ENCODE data around the gene NOTCH4.
"Not testable (repeated sequence)": the region's sequence is repeated elsewhere in the genome, so short reads cannot be mapped to it uniquely, and the experiment has no call there.

NOTCH4 gene

GRCh38 chr6:32196682-32197616 lies 26.9 kb downstream of the NOTCH4 start:
- DNase-seq (ENCODE audit: low read depth, low spot score): no peak
- H3K4me3 ChIP-seq (ENCODE audit: low read length): peak overlapping the region; percentile 98

GRCh38 chr6:32195902-32196681 lies 27.8 kb downstream of the NOTCH4 start:
- peak overlapping the region; percentile 98 for H3K4me3 ChIP-seq (ENCODE audit: low read length)
- DNase-seq (ENCODE audit: low read depth, low spot score): no peak

- DNase-seq (ENCODE audit: low read depth, low spot score): peak; percentile 98
- peak overlapping the region; percentile 98 for H3K4me3 ChIP-seq (ENCODE audit: low read length)
Observed at GRCh38 chr6:32195652-32195901, 28.3 kb downstream of the NOTCH4 start.

- peak overlapping the region; percentile 98 for H3K4me3 ChIP-seq (ENCODE audit: low read length)
- peak; percentile 68 for DNase-seq (ENCODE audit: low read depth, low spot score)
Observed at GRCh38 chr6:32194825-32195651, 28.8 kb downstream of the NOTCH4 start.

GRCh38 chr6:32194388-32194787 lies 29.5 kb downstream of the NOTCH4 start:
- no peak for DNase-seq (ENCODE audit: low read depth, low spot score)

GRCh38 chr6:32193096-32193495 lies 30.8 kb downstream of the NOTCH4 start:
- DNase-seq (ENCODE audit: low read depth, low spot score): not testable (repeated sequence)

More at GRCh38 chr6:32194388-32194787, 29.5 kb downstream of the NOTCH4 start:
- H3K4me3 ChIP-seq (ENCODE audit: low read length): peak overlapping the region; percentile 98; the same call in 1 of the 2 replicates

GRCh38 chr6:32192608-32193039 lies 31.2 kb downstream of the NOTCH4 start, which contains the start of gene GPSM3:
TSS of gene GPSM3 (minus strand) at chr6:32192643. CDS start at chr6:32192513, 130 bp downstream.
- DNase-seq (ENCODE audit: low read depth, low spot score): peak; percentile 87
- H3K4me3 ChIP-seq (ENCODE audit: low read length): peak within 1 kb of the TSS; percentile 62

More at GRCh38 chr6:32193096-32193495, 30.8 kb downstream of the NOTCH4 start:
- peak overlapping the region; percentile 62 for H3K4me3 ChIP-seq (ENCODE audit: low read length)

GRCh38 chr6:32191696-32192607 lies 31.9 kb downstream of the NOTCH4 start:
- no peak for DNase-seq (ENCODE audit: low read depth, low spot score)
- H3K4me3 ChIP-seq (ENCODE audit: low read length): peak overlapping the region; percentile 62

GRCh38 chr6:32190911-32191677 lies 32.8 kb downstream of the NOTCH4 start:
- peak overlapping the region; percentile 62 for H3K4me3 ChIP-seq (ENCODE audit: low read length)
- DNase-seq (ENCODE audit: low read depth, low spot score): no peak

- peak within 1 kb of the TSS; percentile 64 for H3K4me3 ChIP-seq (ENCODE audit: low read length)
- DNase-seq (ENCODE audit: low read depth, low spot score): peak; percentile 90
Observed at GRCh38 chr6:32190054-32190851, 33.6 kb downstream of the NOTCH4 start, which contains the start of gene PBX2. TSS of gene PBX2 (minus strand) at chr6:32190202. CDS start at chr6:32189915, 287 bp downstream.

GRCh38 chr6:32189742-32190053 lies 34.2 kb downstream of the NOTCH4 start:
- DNase-seq (ENCODE audit: low read depth, low spot score): no peak
- peak overlapping the region; percentile 64 for H3K4me3 ChIP-seq (ENCODE audit: low read length)

- H3K4me3 ChIP-seq (ENCODE audit: low read length): peak overlapping the region; percentile 64
- no peak for DNase-seq (ENCODE audit: low read depth, low spot score)
Observed at GRCh38 chr6:32189069-32189741, 34.7 kb downstream of the NOTCH4 start.

GRCh38 chr6:32188381-32189068 lies 35.3 kb downstream of the NOTCH4 start:
- no peak for DNase-seq (ENCODE audit: low read depth, low spot score)
- H3K4me3 ChIP-seq (ENCODE audit: low read length): peak overlapping the region; percentile 64

GRCh38 chr6:32187725-32188380 lies 36.0 kb downstream of the NOTCH4 start:
- not testable (repeated sequence) for H3K4me3 ChIP-seq (ENCODE audit: low read length); DNase-seq (ENCODE audit: low read depth, low spot score)
